Tibial nerve (tissue), 4 donors: Measurements from ENCODE around the gene GRIN1. TPM values are rescaled to one million over a fixed set of nuclear protein-coding genes. Genes with fewer than 3 reads are reported as not detected.

Experiments used
- DNase-seq, 2 donors: peaks; one replicate each; pipeline ENCODE4 v3.0.0-alpha.2; 2019; ENCODE audit warnings: low spot score in 2 of 2
- H3K27ac ChIP-seq, 4 donors: fragments of 200-600 bp; sonication (generic) in 3 of 4; one replicate each; pipeline ENCODE4 v1.5.1; 2017 to 2019; ENCODE audit warnings: mild to moderate bottlenecking in 1 of 4
- H3K27me3 ChIP-seq, 2 donors: fragments of 200-600 bp; sonication (generic) in 1 of 2; one replicate each; pipeline versions ENCODE4 v1.5.1 to v1.6.0; 2017 to 2019
- H3K36me3 ChIP-seq, 3 donors: fragments of 200-600 bp; sonication (generic); one replicate each; pipeline ENCODE4 v1.5.1; 2018 to 2019
- H3K4me1 ChIP-seq, 4 donors: fragments of 200-600 bp; sonication (generic) in 3 of 4; one replicate each; pipeline ENCODE4 v1.5.1; 2017 to 2019
- H3K4me3 ChIP-seq, 4 donors: fragments of 200-600 bp; sonication (generic) in 3 of 4; one replicate each; pipeline ENCODE4 v1.5.1; 2017 to 2019; ENCODE audit warnings: mild to moderate bottlenecking in 1 of 4, moderate library complexity in 1 of 4
- H3K9me3 ChIP-seq, 4 donors: fragments of 200-600 bp; sonication (generic) in 3 of 4; one replicate each; pipeline ENCODE4 v1.5.1; 2017 to 2019
- EP300 ChIP-seq, 2 donors: sonication (generic); formaldehyde crosslinking; IDR thresholded peaks; one replicate each; pipeline ENCODE4 v1.6.1; 2017; ENCODE audit warnings: antibody characterized with exemption in 2 of 2, mild to moderate bottlenecking in 1 of 2
- POLR2A ChIP-seq, 2 donors: fragments of 450-650 bp; IDR thresholded peaks; one replicate each; pipeline ENCODE4 v1.6.1; 2017; ENCODE audit warnings: antibody characterized with exemption in 2 of 2, mild to moderate bottlenecking in 2 of 2, moderate library complexity in 2 of 2
- WGBS, 2 donors: methylation state at CpG; one replicate each; pipeline ENCODE4 v1.1.5; 2018; 5-methylcytosine and 5-hydroxymethylcytosine counted together
- total RNA-seq, 4 donors: library from RNA; depleted of rRNA; stranded (reverse); fragments of >200 nt; gene quantifications; one replicate each; pipeline ENCODE4 v1.1.0, GENCODE V29; 2016
- TF ChIP-seq, protein P1 (sequence below), 5 experiments: fragments of 200-600 bp in 3 of 5; fragments of 450-650 bp in 2 of 5; sonication (generic) in 3 of 5; IDR thresholded peaks; one replicate each; pipeline ENCODE4 v1.5.1; 2016 to 2019; ENCODE audit warnings: antibody characterized with exemption in 5 of 5, mild to moderate bottlenecking in 3 of 5, moderate library complexity in 2 of 5

The GRIN1 gene
- total RNA-seq, 4 donors from 2014 or later = 0.21 TPM; not detected in 3

DNA sequence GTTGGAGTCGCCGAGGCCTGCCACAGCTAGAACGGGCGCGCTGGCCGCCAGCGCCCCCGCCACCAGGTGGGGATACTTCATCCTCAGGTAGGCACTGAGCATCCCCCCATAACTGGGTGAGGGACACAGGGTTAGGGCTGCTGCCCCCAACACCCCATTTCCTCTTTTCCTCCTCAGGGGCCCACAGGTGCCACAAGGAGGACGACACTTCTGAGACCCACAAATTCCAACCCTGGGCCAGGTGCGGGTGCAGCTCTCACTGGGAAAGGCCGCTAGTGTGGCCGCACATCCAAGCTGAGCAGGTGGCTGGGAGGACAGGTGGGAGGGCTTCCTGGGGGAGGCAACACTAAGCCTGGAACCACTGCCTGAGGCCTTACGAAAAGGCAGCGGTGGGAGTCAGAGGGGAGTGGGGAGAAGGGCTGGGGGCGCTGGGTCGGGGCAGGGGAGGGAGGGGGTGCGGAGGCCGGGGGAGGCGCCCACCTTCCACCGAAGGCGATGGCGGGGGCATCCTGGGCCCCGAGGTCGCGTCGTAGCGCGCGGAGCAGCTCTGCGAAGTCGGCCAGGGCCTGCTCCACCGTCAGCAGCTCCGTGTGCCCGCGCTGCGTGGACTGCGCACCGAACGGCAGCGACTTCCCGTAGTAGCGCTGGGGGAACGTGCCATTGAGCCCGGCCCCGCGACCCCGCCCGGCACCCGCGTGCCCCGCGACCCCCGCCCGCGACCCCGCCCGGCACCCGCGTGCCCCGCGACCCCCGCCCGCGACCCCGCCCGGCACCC is 25.4 kb upstream of the GRIN1 start:
- peaks cover 0 to 19% (median 6%) of the 10 kb centered on the region in 4 donors for H3K4me1 ChIP-seq
- 47 to 91% methylated on average over 6 to 30 of the region's 66 CpGs for WGBS, 2 donors
- H3K27me3 ChIP-seq = no peaks in the 10 kb centered on the region
- no peak for DNase-seq
- H3K36me3 ChIP-seq = peaks cover 0 to 49% (median 6%) of the 10 kb centered on the region in 3 donors
- peak overlapping the region in 3 of 4 donors; percentile 32 to 91 (median 77) for H3K4me3 ChIP-seq
- no peaks in the 10 kb centered on the region for H3K9me3 ChIP-seq
- TF ChIP-seq POLR2A (IDR thresholded peaks at IDR 0.05) = no peak
- TF ChIP-seq EP300 (IDR thresholded peaks at IDR 0.05) = no peak
- TF ChIP-seq, protein P1, sequence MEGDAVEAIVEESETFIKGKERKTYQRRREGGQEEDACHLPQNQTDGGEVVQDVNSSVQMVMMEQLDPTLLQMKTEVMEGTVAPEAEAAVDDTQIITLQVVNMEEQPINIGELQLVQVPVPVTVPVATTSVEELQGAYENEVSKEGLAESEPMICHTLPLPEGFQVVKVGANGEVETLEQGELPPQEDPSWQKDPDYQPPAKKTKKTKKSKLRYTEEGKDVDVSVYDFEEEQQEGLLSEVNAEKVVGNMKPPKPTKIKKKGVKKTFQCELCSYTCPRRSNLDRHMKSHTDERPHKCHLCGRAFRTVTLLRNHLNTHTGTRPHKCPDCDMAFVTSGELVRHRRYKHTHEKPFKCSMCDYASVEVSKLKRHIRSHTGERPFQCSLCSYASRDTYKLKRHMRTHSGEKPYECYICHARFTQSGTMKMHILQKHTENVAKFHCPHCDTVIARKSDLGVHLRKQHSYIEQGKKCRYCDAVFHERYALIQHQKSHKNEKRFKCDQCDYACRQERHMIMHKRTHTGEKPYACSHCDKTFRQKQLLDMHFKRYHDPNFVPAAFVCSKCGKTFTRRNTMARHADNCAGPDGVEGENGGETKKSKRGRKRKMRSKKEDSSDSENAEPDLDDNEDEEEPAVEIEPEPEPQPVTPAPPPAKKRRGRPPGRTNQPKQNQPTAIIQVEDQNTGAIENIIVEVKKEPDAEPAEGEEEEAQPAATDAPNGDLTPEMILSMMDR (IDR thresholded peaks at IDR 0.05) = no peak
- no peak overlapping the region for H3K27ac ChIP-seq

DNA sequence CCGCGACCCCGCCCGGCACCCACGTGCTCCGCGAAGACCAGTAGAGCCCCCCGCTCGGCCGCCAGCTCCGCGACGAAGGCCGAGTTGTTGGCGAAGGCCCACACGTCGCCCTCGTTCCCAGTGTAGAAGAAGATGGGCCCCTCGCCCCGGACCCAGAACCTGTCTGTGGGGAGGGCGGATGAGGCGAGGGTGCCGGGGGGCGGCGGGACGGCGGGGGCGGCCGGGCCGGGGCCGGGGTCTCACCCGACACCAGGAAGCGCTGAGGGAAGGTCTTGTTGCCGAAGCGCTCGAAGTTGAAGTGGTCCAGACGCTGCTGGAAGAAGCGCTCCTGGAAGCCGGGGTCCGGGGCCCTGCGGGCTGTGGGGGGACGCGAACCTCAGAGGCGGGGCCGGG is 24.7 kb upstream of the GRIN1 start:
- WGBS, 2 donors = 2 to 3% methylated on average over 11 to 17 of the region's 45 CpGs
- Histone ChIP-seq H3K27ac (peak overlapping the region in 2 of 4 donors; percentile 75 to 79), H3K27me3 (no peaks in the 10 kb centered on the region), H3K4me1 (peaks cover 0 to 19% (median 6%) of the 10 kb centered on the region in 4 donors), H3K36me3 (peaks cover 0 to 43% (median 6%) of the 10 kb centered on the region in 3 donors), H3K4me3 (peak overlapping the region; percentile 72 to 91 (median 84)), H3K9me3 (no peaks in the 10 kb centered on the region)
- no peak for DNase-seq
- TF ChIP-seq, protein P1 (IDR thresholded peaks at IDR 0.05) = no peak
- TF ChIP-seq EP300 (IDR thresholded peaks at IDR 0.05) = no peak
- TF ChIP-seq POLR2A (IDR thresholded peaks at IDR 0.05) = no peak

GRCh38 chr9:137114613-137115393 is 24.2 kb upstream of the GRIN1 start, which contains the start of gene DPP7:
DPP7 (minus strand) TSS chr9:137114733; CDS start chr9:137114713, 20 bp downstream.
- H3K27me3 ChIP-seq = no peaks in the 10 kb centered on the region
- peaks cover 0 to 19% (median 6%) of the 10 kb centered on the region in 4 donors for H3K4me1 ChIP-seq
- peak within 1 kb of the TSS in 2 of 4 donors; percentile 75 to 79 for H3K27ac ChIP-seq
- 0 to 11% methylated on average over 1 to 35 of the region's 70 CpGs for WGBS, 2 donors
- no peaks in the 10 kb centered on the region for H3K9me3 ChIP-seq
- peak within 1 kb of the TSS; percentile 72 to 91 (median 84) for H3K4me3 ChIP-seq
- TF ChIP-seq, protein P1 (IDR thresholded peaks at IDR 0.05) = no peak
- TF ChIP-seq POLR2A (IDR thresholded peaks at IDR 0.05) (no peak), EP300 (IDR thresholded peaks at IDR 0.05) (peak in 1 of 2 donors; percentile 17)
- peaks cover 0 to 37% (median 6%) of the 10 kb centered on the region in 3 donors for H3K36me3 ChIP-seq
- DNase-seq = peak; percentile 55

GRCh38 chr9:137115394-137116026 is 23.4 kb upstream of the GRIN1 start:
- no peak overlapping the region for H3K27ac ChIP-seq
- peaks cover 0 to 19% (median 6%) of the 10 kb centered on the region in 4 donors for H3K4me1 ChIP-seq
- H3K9me3 ChIP-seq = no peaks in the 10 kb centered on the region
- DNase-seq = no peak
- H3K36me3 ChIP-seq = peaks cover 0 to 30% (median 6%) of the 10 kb centered on the region in 3 donors
- H3K4me3 ChIP-seq = peak overlapping the region in 1 of 4 donors; percentile 91
- 71 to 82% methylated on average over 17 to 20 of the region's 21 CpGs for WGBS, 2 donors
- no peaks in the 10 kb centered on the region for H3K27me3 ChIP-seq
- TF ChIP-seq EP300 (IDR thresholded peaks at IDR 0.05) (no peak), POLR2A (IDR thresholded peaks at IDR 0.05) (no peak)
- TF ChIP-seq, protein P1 (IDR thresholded peaks at IDR 0.05) = no peak
